HAP-1 (cell line): ENCODE data around the gene APOD.
"Not testable (repeated sequence)": the region's sequence is repeated elsewhere in the genome, so short reads cannot be mapped to it uniquely, and the experiment has no call there.

Source experiments
- DNase-seq, 2 experiments: peaks; one replicate each; pipeline ENCODE4 v3.0.0-alpha.2; 2016 to 2020; ENCODE audit warnings: low spot score in 2 of 2
- H3K27me3 ChIP-seq: fragments of 250-450 bp; sonication (Bioruptor Pico); 2 replicates; pipeline ENCODE4 v1.5.1; 2020; ENCODE audit warnings: low read depth, mild to moderate bottlenecking, moderate library complexity
- H3K36me3 ChIP-seq: fragments of 250-450 bp; sonication (Bioruptor Pico); replicated peaks from 2 replicates; pipeline ENCODE4 v1.5.1; 2020; ENCODE audit warnings: mild to moderate bottlenecking
- H3K4me1 ChIP-seq: fragments of 250-450 bp; sonication (Bioruptor Pico); 2 replicates; pipeline ENCODE4 v1.5.1; 2020; ENCODE audit warnings: mild to moderate bottlenecking
- H3K4me3 ChIP-seq: fragments of 250-450 bp; sonication (Bioruptor Pico); 2 replicates; pipeline ENCODE4 v1.5.1; 2020; ENCODE audit warnings: mild to moderate bottlenecking, moderate library complexity
- H3K9me3 ChIP-seq: fragments of 250-450 bp; sonication (Bioruptor Pico); 2 replicates; pipeline ENCODE4 v1.5.1; 2020; ENCODE audit warnings: mild to moderate bottlenecking, moderate library complexity
- in situ Hi-C: fragments of 300-500 bp; cut with MboI; formaldehyde crosslinking; loops from 3 replicates; pipeline ENCODE4 v1.14.3; 2020; ENCODE audit warnings: low sequenced_read_pairs, inconsistent platforms, mixed read lengths

APOD gene

DNA sequence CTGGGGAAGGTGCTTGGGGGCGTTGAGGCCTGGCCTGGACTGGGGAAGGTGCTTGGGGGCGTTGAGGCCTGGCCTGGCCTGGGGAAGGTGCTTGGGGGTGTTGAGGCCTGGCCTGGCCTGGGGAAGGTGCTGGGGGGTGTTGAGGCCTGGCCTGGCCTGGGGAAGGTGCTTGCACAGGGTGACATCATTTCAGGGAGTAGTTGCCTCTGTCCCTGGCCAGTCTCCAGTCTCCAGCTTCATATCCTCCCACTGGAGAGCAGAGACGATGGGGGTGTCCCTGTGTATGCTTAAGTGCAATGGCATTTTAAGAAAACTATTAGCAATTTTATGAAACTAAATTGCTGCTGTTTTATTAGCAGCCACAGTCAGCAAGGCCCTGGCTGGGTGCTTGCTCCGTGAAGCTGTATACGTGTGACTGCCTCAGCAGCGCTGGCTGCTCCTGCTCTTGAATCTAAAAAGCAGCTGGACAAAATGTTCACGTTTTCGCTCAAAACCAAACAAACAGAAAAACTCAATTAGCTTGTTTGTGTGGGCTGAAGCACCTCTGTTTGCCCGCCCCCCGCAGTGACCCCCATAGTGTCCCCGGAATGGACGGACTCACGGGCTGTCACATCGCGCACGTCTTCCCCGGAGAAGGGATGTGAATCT lies 38.9 kb upstream of the APOD start:
- in situ Hi-C loops, H3K36me3 ChIP-seq, H3K27me3 ChIP-seq, H3K9me3 ChIP-seq, H3K4me3 ChIP-seq, H3K4me1 ChIP-seq, DNase-seq: not testable (repeated sequence)

- in situ Hi-C loops, H3K4me1 ChIP-seq, H3K27me3 ChIP-seq, DNase-seq, H3K9me3 ChIP-seq, H3K4me3 ChIP-seq, H3K36me3 ChIP-seq: not testable (repeated sequence)
Observed at GRCh38 chr3:195622012-195622411, 38.3 kb upstream of the APOD start.

DNA sequence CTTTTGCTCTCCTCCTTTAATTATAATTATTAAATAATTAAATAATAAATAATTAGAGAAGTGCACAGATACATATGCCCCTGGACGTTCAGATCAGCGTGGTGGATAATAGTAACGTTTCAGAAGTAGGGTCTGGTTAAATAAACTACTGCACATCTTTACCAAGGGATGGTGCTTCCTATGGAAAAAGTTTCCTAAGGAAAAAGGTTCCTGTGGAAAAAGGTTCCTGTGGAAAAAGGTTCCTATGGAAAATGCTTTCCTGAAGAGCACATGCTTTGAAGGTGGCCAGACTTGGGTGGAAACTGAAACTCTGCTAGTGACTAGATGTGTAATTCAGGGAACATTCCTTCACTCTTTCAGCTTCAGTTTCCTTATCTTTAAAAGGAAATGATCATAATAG lies 37.4 kb upstream of the APOD start:
- DNase-seq, in situ Hi-C loops, H3K36me3 ChIP-seq, H3K4me3 ChIP-seq, H3K4me1 ChIP-seq, H3K9me3 ChIP-seq, H3K27me3 ChIP-seq: not testable (repeated sequence)

DNA sequence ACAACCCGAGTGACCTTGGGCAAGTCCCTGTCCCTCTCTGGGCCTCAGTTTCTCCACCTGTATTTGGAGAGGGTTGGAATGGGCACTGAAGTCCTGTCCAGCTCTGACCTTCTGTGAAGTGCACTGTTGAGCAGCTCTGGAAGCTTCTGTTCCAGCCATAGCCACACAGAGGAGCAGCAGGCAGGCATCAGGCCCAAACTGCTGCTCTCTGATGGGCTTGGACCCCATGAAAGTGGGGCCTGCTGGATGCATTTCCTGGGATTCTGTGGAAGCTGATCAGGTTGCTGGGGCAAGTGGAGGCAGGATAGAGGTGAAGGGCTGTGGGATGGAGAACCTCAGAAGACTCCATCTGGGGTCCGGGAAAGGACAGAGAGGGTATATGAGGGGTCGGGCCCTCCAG lies 36.7 kb upstream of the APOD start:
- H3K27me3 ChIP-seq, H3K9me3 ChIP-seq, DNase-seq, in situ Hi-C loops, H3K36me3 ChIP-seq, H3K4me1 ChIP-seq, H3K4me3 ChIP-seq: not testable (repeated sequence)

GRCh38 chr3:195619591-195620369 lies 36.0 kb upstream of the APOD start:
- H3K4me1 ChIP-seq, H3K36me3 ChIP-seq, H3K27me3 ChIP-seq, H3K9me3 ChIP-seq, H3K4me3 ChIP-seq, in situ Hi-C loops, DNase-seq: not testable (repeated sequence)

DNA sequence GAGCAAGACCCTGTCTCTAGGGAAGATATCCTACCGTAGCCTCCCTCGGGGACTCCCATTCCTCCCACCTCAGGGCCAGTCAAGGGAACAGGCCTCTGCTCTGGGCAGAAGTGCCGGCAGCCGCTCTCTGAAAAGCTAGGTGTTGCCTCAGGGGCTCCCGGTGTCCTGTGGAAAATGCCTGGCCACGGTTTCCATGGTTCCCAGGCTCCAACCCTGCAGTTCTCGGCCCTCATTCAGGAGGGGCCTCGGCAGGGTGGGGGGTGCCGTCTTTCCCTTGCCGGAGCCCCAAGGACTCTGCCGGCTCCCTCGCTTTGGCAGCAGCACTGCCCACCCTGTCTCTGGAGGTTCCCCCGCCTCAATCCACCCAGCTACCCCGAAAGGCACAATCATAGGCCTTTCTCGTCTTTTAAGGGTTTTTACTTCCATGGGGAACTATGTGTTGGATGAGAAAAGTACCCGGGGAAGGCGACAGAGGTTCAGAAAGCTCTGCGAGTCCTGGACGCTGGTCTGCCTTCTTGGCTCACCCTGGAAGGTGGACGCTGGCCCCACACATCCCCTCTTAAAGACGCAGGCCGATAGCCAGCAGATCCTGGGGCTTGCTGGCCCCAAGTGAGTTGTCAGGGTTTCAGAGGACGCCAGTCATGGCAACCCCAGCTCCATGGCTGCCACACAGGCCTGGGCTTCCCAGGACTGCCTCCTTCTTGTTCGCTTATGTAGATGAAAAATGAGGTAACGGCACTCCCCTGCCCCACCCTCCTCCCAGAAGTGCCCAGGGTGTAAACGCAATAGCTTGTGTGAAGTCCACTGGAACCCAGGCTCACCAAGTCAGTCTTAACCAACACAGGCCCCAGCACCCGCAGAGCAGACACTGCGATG lies 34.3 kb upstream of the APOD start:
- H3K27me3 ChIP-seq, H3K4me3 ChIP-seq, H3K36me3 ChIP-seq, in situ Hi-C loops, DNase-seq, H3K4me1 ChIP-seq, H3K9me3 ChIP-seq: not testable (repeated sequence)

DNA sequence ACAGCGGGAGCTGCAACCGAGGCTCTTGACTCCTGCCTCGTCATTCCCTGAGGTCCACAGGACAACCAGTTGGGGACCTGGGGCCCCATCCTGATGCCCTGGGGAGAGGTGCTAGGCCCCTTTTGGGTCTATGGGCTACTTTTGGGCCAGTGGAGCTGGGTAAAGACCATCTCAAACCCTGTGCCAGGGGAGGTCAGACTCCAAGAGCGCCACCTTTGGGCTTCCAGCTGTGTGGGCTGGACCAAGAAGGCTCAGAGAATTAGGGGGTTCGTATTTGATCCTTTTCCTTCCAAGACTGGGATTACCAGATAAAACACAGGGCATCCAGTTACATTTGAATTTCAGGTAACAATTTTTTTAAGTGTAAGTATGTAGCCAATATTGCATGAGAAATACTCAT lies 33.4 kb upstream of the APOD start:
- DNase-seq, H3K36me3 ChIP-seq, in situ Hi-C loops, H3K9me3 ChIP-seq, H3K27me3 ChIP-seq, H3K4me3 ChIP-seq, H3K4me1 ChIP-seq: not testable (repeated sequence)

DNA sequence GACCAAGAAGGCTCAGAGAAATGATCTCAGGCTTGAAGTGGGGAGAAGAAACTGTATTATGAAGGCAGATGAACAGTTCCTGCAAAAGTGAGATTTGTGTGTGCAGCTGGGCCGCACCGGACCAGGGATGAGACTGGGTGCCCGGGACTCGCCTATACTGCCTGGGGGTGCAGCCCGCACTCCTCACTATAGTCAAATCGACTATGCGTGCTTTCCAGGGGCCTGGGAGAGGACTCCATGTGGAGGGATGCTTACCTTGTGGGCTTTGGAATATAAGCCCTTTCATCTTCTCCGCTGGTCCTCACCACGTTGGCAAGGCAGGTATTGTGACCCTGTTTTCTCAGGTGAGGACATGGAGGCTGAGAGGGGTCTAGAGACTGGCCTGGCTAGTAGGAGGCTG lies 32.9 kb upstream of the APOD start:
- Histone ChIP-seq H3K4me3 (no peak overlapping the region), H3K36me3 (no peaks in the 10 kb centered on the region), H3K9me3 (no peaks in the 10 kb centered on the region), H3K27me3 (no peaks in the 10 kb centered on the region), H3K4me1 (no peaks in the 10 kb centered on the region)
- DNase-seq: no peak
- in situ Hi-C loops: no loop called here

DNA sequence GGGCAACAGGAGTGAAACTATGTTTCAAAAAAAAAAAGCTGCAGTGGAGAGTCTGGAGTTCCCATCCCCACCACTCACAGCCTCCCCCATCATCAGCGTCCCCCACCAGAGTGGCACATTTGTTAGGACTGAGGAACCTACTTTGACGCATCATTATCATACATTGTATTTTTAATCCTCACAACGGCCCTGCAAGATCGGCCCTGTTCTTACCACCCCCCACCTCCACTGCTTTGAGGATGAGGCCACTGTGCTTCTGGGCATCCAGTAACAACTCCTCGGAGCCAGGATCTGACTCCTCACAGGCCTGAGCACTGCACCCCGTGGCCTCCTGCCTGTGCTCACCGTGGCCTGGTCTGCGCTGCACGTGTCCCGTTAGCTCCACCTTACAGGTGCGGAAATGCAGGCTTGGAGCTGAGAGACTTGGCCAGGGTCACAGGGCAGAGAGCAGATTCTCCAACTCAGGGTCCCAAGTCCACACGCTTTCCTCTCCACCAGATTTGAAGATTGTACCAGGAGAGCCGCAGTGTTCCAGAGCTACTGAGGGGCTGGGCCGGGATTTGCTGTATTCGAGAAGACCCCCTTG lies 32.3 kb upstream of the APOD start:
- H3K9me3 ChIP-seq, in situ Hi-C loops, H3K27me3 ChIP-seq, H3K4me1 ChIP-seq, H3K4me3 ChIP-seq, H3K36me3 ChIP-seq, DNase-seq: not testable (repeated sequence)

- H3K9me3 ChIP-seq, H3K4me3 ChIP-seq, H3K4me1 ChIP-seq, in situ Hi-C loops, H3K27me3 ChIP-seq, DNase-seq, H3K36me3 ChIP-seq: not testable (repeated sequence)
Observed at GRCh38 chr3:195614672-195615504, 31.1 kb upstream of the APOD start.

DNA sequence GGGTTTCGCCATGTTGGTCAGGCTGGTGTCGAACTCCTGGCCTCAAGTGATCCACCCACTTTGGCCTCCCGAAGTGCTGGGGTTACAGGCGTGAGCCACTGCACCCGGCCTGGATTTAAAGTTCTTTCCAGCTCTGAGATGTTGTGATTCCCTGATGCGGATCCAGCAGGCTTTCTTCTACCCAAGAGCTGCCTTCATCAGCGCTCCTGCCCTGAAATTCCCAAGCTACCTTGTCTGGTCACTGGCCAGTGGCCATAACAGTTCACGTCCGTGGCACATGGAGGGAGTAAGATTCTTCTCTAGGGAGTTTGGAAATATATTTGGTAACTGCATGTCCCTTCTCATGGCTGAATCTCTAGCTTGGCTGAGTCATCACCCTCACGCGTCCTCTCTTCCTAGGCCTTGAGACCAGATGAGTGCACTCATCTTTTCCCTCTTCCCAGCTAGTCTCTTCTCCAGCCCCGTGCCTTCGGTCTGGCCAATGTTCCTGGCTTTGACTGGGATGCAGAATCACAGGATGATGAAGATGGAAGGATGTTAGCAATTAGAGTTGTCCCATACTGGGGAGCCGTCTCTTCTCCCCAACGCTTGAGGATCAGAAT lies 29.8 kb upstream of the APOD start:
- in situ Hi-C loops: no loop called here
- no peaks in the 10 kb centered on the region for H3K27me3 ChIP-seq
- no peaks in the 10 kb centered on the region for H3K9me3 ChIP-seq
- no peak for DNase-seq
- H3K36me3 ChIP-seq: no peaks in the 10 kb centered on the region
- no peaks in the 10 kb centered on the region for H3K4me1 ChIP-seq
- no peak overlapping the region for H3K4me3 ChIP-seq

DNA sequence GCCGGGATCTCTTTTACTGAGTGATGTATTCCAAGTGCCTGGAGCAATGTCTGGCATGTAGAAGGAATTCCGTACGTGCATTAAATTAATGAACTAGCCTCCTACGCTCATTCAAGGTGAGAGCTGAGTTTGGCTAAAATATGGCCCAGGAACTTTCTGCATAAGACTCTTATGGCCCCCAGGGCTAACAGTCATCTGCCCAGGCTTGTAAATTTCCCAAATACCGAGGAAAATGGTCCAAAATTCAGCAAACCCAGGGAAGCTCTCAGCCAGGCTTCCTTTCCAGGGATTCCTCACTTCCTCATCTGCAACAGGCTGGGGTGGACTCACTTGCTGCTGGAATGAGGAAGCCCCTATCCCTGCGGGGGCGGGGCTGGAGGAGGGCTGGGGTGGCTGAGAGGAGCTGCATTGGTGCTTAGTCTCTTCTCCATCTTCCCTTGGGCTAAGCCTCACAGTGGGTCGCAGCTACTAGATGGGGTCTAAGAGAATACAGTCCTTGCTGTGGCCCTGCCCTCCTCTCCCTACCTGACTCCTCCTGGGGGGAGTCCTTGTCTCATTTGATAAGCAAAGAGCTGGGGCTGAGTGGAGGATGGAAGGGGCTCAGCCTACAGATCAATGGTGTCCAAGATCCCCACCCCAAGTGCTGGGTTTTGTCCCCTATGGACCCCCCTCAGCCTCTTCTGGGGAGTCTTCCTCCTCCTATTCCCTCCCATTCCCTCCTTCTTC lies 28.5 kb upstream of the APOD start:
- in situ Hi-C loops: no loop called here
- H3K4me3 ChIP-seq: no peak overlapping the region
- H3K4me1 ChIP-seq: no peaks in the 10 kb centered on the region
- no peak for DNase-seq
- no peaks in the 10 kb centered on the region for H3K36me3 ChIP-seq
- H3K27me3 ChIP-seq: no peaks in the 10 kb centered on the region
- H3K9me3 ChIP-seq: peaks cover 5% of the 10 kb centered on the region
